GM10266 (cell line): ENCODE measurements around the gene DNAJB9.

ENCODE experiments used
- DNase-seq: peaks from one replicate; pipeline ENCODE4 v3.0.0; 2012; ENCODE audit errors: extremely low spot score
- CTCF ChIP-seq: IDR thresholded peaks from 2 replicates; pipeline ENCODE4 v1.5.1; 2012; ENCODE audit warnings: mild to moderate bottlenecking, low read depth; ENCODE audit not compliant: control insufficient read depth, insufficient read depth; ENCODE audit errors: missing control alignments

Gene DNAJB9

DNA sequence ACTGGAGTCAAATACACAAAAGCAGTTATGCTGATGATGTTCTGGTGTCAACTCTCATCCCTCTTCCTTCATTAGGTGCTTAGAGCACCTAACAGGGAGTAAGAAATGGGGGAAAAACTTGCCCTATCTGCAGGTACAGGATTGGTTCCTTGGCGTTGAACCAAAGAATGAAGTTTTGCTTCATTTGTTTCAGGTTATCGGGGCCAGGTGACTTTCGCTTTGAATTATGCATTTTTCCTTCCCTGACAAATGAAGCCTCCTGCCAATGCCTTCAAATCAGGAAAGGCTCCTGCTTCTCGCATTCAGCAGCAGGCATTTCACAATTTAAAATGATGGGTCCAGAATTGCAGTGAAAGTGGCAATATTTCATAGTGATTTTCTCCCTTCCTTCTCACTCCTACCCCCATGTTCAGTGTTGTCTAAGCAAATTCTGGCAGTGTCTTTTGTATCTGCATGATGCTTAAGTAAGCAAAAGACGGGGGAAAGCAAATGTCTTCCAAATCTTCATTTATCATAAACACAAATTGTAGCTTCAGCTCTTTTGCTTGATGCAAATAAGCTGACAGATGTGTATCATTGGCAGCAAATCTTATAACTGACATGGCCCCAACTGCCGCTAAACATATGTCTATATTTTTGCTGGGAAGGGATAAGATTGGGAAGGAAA is 29.4 kb downstream of the DNAJB9 start:
- no peak for DNase-seq
- TF ChIP-seq CTCF = no peak

- no peak for DNase-seq
- no peak for TF ChIP-seq CTCF
Measured at GRCh38 chr7:108600399-108600798, 30.7 kb downstream of the DNAJB9 start.

GRCh38 chr7:108603656-108604306 is 34.1 kb downstream of the DNAJB9 start:
- DNase-seq = no peak
- no peak for TF ChIP-seq CTCF

GRCh38 chr7:108604307-108605077 is 34.8 kb downstream of the DNAJB9 start:
- DNase-seq = no peak
- no peak for TF ChIP-seq CTCF

- no peak for TF ChIP-seq CTCF
- DNase-seq = no peak
Measured at GRCh38 chr7:108605559-108606201, 36.0 kb downstream of the DNAJB9 start.

DNA sequence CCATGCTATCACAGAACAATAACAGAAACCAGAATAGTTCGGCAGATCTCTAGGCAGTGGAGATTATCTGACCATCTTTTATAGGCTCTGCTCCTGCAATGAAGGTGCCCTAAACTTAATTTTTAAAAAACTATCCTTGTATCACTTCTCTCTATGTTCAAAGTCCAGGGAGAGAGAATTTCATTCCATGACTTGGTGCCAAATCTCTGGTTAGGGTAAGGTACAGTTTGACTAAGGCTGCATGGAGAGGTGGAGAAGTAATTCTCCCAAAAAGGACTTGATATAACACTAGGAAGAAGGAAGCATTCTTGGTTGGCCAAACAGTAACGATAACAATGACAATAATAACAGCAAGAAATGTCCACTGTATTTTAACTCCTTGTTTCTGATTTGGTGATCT is 40.0 kb downstream of the DNAJB9 start:
- DNase-seq = no peak
- TF ChIP-seq CTCF = no peak
